H1 (cell line): ENCODE data around the gene C6orf52. TPM values are rescaled to one million over a fixed set of nuclear protein-coding genes. Genes with fewer than 3 reads are reported as not detected.

ENCODE experiments used
- CTCF ChIA-PET: fragments of 300-600 bp; sonication (Branson Sonifier 250); formaldehyde crosslinking; loops from one replicate; lab custom pipeline; 2021; ENCODE audit not compliant: partially characterized antibody; lab: Charles Lee
- POLR2A ChIA-PET: fragments of 300-600 bp; sonication (Branson Sonifier 250); formaldehyde crosslinking; loops from one replicate; lab custom pipeline; 2021; ENCODE audit warnings: inconsistent platforms; ENCODE audit not compliant: partially characterized antibody; lab: Charles Lee
- DNase-seq, 2 experiments: peaks; one replicate each; pipeline versions ENCODE4 v3.0.0 to v3.0.0-alpha.2; 2010 to 2022; ENCODE audit warnings: low spot score in 2 of 2, low read depth in 1 of 2, mixed read lengths in 1 of 2
- FAIRE-seq: peaks from 2 replicates; lab custom pipeline; 2011; peaks lifted over from hg19 to GRCh38; lab: Jason Lieb, UNC
- H2AFZ ChIP-seq: 2 replicates; pipeline ENCODE4 v1.8.1; 2012; ENCODE audit warnings: low read length, inconsistent platforms
- H2AK5ac ChIP-seq: 2 replicates; pipeline ENCODE4 v1.6.1; 2013; ENCODE audit warnings: low read depth, low read length
- H2BK120ac ChIP-seq: replicated peaks from 2 replicates; pipeline ENCODE3; 2013; ENCODE audit warnings: low read depth, low read length, inconsistent platforms
- H2BK12ac ChIP-seq: 2 replicates; pipeline ENCODE4 v1.6.1; 2013; ENCODE audit warnings: low read depth, low read length
- H2BK15ac ChIP-seq: 2 replicates; pipeline ENCODE4 v1.6.1; 2013; ENCODE audit warnings: low read length
- H2BK20ac ChIP-seq: 2 replicates; pipeline ENCODE4 v1.6.1; 2013; ENCODE audit warnings: low read length
- H2BK5ac ChIP-seq: 2 replicates; pipeline ENCODE4 v1.6.1; 2013; ENCODE audit warnings: low read depth, low read length
- H3K14ac ChIP-seq: 2 replicates; pipeline ENCODE4 v1.6.1; 2013; ENCODE audit warnings: inconsistent platforms; ENCODE audit not compliant: insufficient read length
- H3K18ac ChIP-seq: 2 replicates; pipeline ENCODE4 v1.6.1; 2013; ENCODE audit warnings: low read length; ENCODE audit errors: extremely low read depth
- H3K23ac ChIP-seq: 2 replicates; pipeline ENCODE4 v1.6.1; 2013; ENCODE audit warnings: inconsistent platforms; ENCODE audit not compliant: insufficient read length
- H3K23me2 ChIP-seq: 2 replicates; pipeline ENCODE4 v1.6.1; 2013; ENCODE audit warnings: low read depth, low read length
- H3K27ac ChIP-seq: 2 replicates; pipeline ENCODE4 v1.6.1; 2011; ENCODE audit warnings: low read depth, low read length, inconsistent platforms
- H3K27me3 ChIP-seq, 4 experiments: replicated peaks in 1 of 4; 1 replicate in 1 of 4; 2 replicates in 3 of 4; pipeline versions ENCODE4 v1.6.1 to v1.8.1; 2011 to 2013; ENCODE audit warnings: low read length in 3 of 4, mild to moderate bottlenecking in 3 of 4, inconsistent platforms in 2 of 4, mixed read lengths in 2 of 4, moderate library complexity in 1 of 4; ENCODE audit not compliant: control insufficient read depth in 3 of 4, insufficient read depth in 3 of 4; ENCODE audit errors: extremely low read depth in 1 of 4
- H3K36me3 ChIP-seq, 4 experiments: 2 replicates each; pipeline versions ENCODE4 v1.6.1 to v1.8.1; 2011 to 2013; ENCODE audit warnings: mild to moderate bottlenecking in 4 of 4, low read length in 3 of 4, moderate library complexity in 2 of 4, control low read depth in 1 of 4, inconsistent platforms in 1 of 4; ENCODE audit not compliant: insufficient read depth in 4 of 4, control insufficient read depth in 2 of 4
- H3K4ac ChIP-seq: replicated peaks from 2 replicates; pipeline ENCODE3; 2013; ENCODE audit warnings: low read length, low read depth, mixed read lengths, inconsistent platforms; ENCODE audit not compliant: insufficient read length
- H3K4me1 ChIP-seq, 4 experiments: replicated peaks in 1 of 4; 1 replicate in 1 of 4; 2 replicates in 3 of 4; pipeline versions ENCODE4 v1.6.1 to v1.8.1; 2011 to 2013; ENCODE audit warnings: low read length in 3 of 4, inconsistent platforms in 2 of 4, mixed read lengths in 1 of 4; ENCODE audit not compliant: insufficient read depth in 4 of 4, control insufficient read depth in 3 of 4
- H3K4me2 ChIP-seq, 2 experiments: 2 replicates each; pipeline versions ENCODE4 v1.6.1 to v1.8.1; 2011 to 2013; ENCODE audit warnings: low read depth in 2 of 2, low read length in 2 of 2, control low read depth in 1 of 2, inconsistent platforms in 1 of 2, mild to moderate bottlenecking in 1 of 2; ENCODE audit not compliant: insufficient read depth in 1 of 2
- H3K4me3 ChIP-seq, 4 experiments: fragments of 200-600, 300-600 bp in 1 of 4; sonication (generic), shearing (Covaris generic), sonication (Bioruptor Twin) in 1 of 4; 2 replicates each; pipeline versions ENCODE4 v1.5.1 to v1.8.1; 2011 to 2016; ENCODE audit warnings: low read length in 4 of 4, low read depth in 3 of 4, control low read depth in 2 of 4, inconsistent platforms in 2 of 4, mild to moderate bottlenecking in 2 of 4, mixed read lengths in 1 of 4, moderate library complexity in 1 of 4; ENCODE audit not compliant: insufficient read depth in 2 of 4; ENCODE audit errors: extremely low read depth in 1 of 4
- H3K56ac ChIP-seq: replicated peaks from 2 replicates; pipeline ENCODE3; 2013; ENCODE audit warnings: low read depth, mild to moderate bottlenecking, mixed read lengths, low read length, inconsistent platforms; ENCODE audit not compliant: insufficient read length
- H3K79me1 ChIP-seq: 2 replicates; pipeline ENCODE4 v1.6.1; 2013; ENCODE audit warnings: low read depth, low read length, control low read depth
- H3K79me2 ChIP-seq, 2 experiments: 2 replicates each; pipeline versions ENCODE4 v1.6.1 to v1.8.1; 2012 to 2013; ENCODE audit warnings: low read length in 2 of 2, mild to moderate bottlenecking in 2 of 2, inconsistent platforms in 1 of 2; ENCODE audit not compliant: insufficient read depth in 2 of 2, control insufficient read depth in 1 of 2
- H3K9ac ChIP-seq, 4 experiments: replicated peaks in 1 of 4; 1 replicate in 1 of 4; 2 replicates in 3 of 4; pipeline versions ENCODE4 v1.6.1 to v1.8.1; 2011 to 2013; ENCODE audit warnings: low read depth in 3 of 4, low read length in 3 of 4, control low read depth in 2 of 4, mild to moderate bottlenecking in 2 of 4, moderate library complexity in 2 of 4, inconsistent platforms in 1 of 4; ENCODE audit errors: extremely low read depth in 1 of 4
- H3K9me3 ChIP-seq, 2 experiments: 2 replicates each; pipeline versions ENCODE4 v1.6.1 to v1.8.1; 2012 to 2013; ENCODE audit warnings: mild to moderate bottlenecking in 2 of 2, moderate library complexity in 2 of 2, control low read depth in 1 of 2, inconsistent platforms in 1 of 2, low read depth in 1 of 2, low read length in 1 of 2, mixed read lengths in 1 of 2; ENCODE audit not compliant: insufficient read depth in 2 of 2
- H4K20me1 ChIP-seq, 2 experiments: replicated peaks in 1 of 2; 2 replicates each; pipeline versions ENCODE3 to v1.8.1; 2011 to 2013; ENCODE audit warnings: inconsistent platforms in 2 of 2, low read length in 2 of 2, mild to moderate bottlenecking in 1 of 2; ENCODE audit not compliant: insufficient read depth in 2 of 2, control insufficient read depth in 1 of 2
- H4K5ac ChIP-seq: 2 replicates; pipeline ENCODE4 v1.6.1; 2013; ENCODE audit warnings: low read length, low read depth, mixed read lengths, inconsistent platforms; ENCODE audit not compliant: insufficient read length
- H4K8ac ChIP-seq: 2 replicates; pipeline ENCODE4 v1.8.0; 2013; ENCODE audit warnings: mild to moderate bottlenecking, moderate library complexity, low read length, inconsistent platforms; ENCODE audit not compliant: insufficient read depth; ENCODE audit errors: extremely low read depth
- H4K91ac ChIP-seq: replicated peaks from 2 replicates; pipeline ENCODE3; 2013; ENCODE audit warnings: low read length, mixed read lengths, inconsistent platforms; ENCODE audit not compliant: insufficient read length
- BRCA1 ChIP-seq: IDR thresholded peaks from 2 replicates; pipeline ENCODE4 v1.6.1; 2012; ENCODE audit warnings: low read depth, low read length, improper control_type of control experiment
- CBX8 ChIP-seq: fragments of 300-800, 300-1000 bp; sonication (generic); IDR thresholded peaks from 2 replicates; pipeline ENCODE4 v1.7.1; 2016; ENCODE audit warnings: low read depth, low read length, borderline replicate concordance
- KDM4A ChIP-seq: IDR thresholded peaks from one replicate; pipeline ENCODE4 v1.7.1; 2012; ENCODE audit warnings: low read depth, mild to moderate bottlenecking, moderate library complexity, low read length, inconsistent platforms; ENCODE audit not compliant: severe bottlenecking
- KDM5A ChIP-seq: fragments of 200-600 bp; IDR thresholded peaks from 2 replicates; pipeline ENCODE4 v1.7.1; 2012; ENCODE audit warnings: mild to moderate bottlenecking, low read length, inconsistent platforms, mixed read lengths
- SAP30 ChIP-seq: fragments of 300-600 bp; sonication (generic); IDR thresholded peaks from 2 replicates; pipeline ENCODE4 v1.7.1; 2012; ENCODE audit warnings: low read length, moderate library complexity, mild to moderate bottlenecking, inconsistent platforms; ENCODE audit not compliant: insufficient read depth, insufficient replicate concordance
- TEAD4 ChIP-seq: IDR thresholded peaks from 2 replicates; pipeline ENCODE4 v1.6.1; 2012; ENCODE audit warnings: low read depth, low read length, inconsistent platforms, mixed read lengths
- WGBS, 2 experiments: shearing (Covaris generic) in 1 of 2; methylation state at CpG; one replicate each; pipeline versions ENCODE4 v1.1.6 to v1.1.7; 2013 to 2015; ENCODE audit warnings: low lambda C conversion rate in 2 of 2, mixed read lengths in 2 of 2, inconsistent platforms in 1 of 2, low coverage in 1 of 2, missing lambda C conversion rate in 1 of 2; ENCODE audit not compliant: insufficient replicate concordance in 2 of 2, insufficient coverage in 1 of 2, insufficient read length in 1 of 2; ENCODE audit errors: extremely low coverage in 1 of 2, missing lambda C conversion rate in 1 of 2; 5-methylcytosine and 5-hydroxymethylcytosine counted together
- polyA plus RNA-seq, 7 experiments: library from polyadenylated mRNA; depleted of rRNA in 3 of 7; stranded (reverse) in 5 of 7; unstranded in 2 of 7; fragments of >200 nt in 5 of 7; fragments of 200-250 nt in 2 of 7; gene quantifications; 1 replicate in 5 of 7; 2 replicates in 1 of 7; 4 replicates in 1 of 7; pipeline versions ENCODE4 v1.2.1 to v1.2.3, GENCODE V29; 2011 to 2013; ENCODE audit warnings: missing spikeins in 2 of 7, mixed read lengths in 2 of 7
- total RNA-seq: library from RNA; stranded (reverse); fragmentation: NEBNext Ultra II Directional; extraction: Animal tissue kit (Norgen Biotek cat#: 25700); gene quantifications from 2 replicates; pipeline ENCODE4 v1.2.1, GENCODE V29; 2021
- TF ChIP-seq, protein P1 (sequence below), 3 experiments: IDR thresholded peaks; 1 replicate in 2 of 3; 2 replicates in 1 of 3; pipeline versions ENCODE4 v1.5.1 to v1.6.1; 2011; ENCODE audit warnings: low read length in 3 of 3, mild to moderate bottlenecking in 3 of 3, inconsistent platforms in 2 of 3, low read depth in 1 of 3, moderate library complexity in 1 of 3; ENCODE audit not compliant: insufficient read depth in 1 of 3; ENCODE audit errors: control extremely low read depth in 1 of 3
- TF ChIP-seq, protein P2 (sequence below): IDR thresholded peaks from 2 replicates; pipeline ENCODE4 v1.6.1; 2011; ENCODE audit warnings: low read depth, mild to moderate bottlenecking, low read length; ENCODE audit not compliant: insufficient read depth

Gene C6orf52
- total and polyA plus RNA-seq, 2 of the 8 experiments (the other 6 are each of a cell fraction or from before 2014, with no cell fraction given) = 1.5 to 3.1 TPM

DNA sequence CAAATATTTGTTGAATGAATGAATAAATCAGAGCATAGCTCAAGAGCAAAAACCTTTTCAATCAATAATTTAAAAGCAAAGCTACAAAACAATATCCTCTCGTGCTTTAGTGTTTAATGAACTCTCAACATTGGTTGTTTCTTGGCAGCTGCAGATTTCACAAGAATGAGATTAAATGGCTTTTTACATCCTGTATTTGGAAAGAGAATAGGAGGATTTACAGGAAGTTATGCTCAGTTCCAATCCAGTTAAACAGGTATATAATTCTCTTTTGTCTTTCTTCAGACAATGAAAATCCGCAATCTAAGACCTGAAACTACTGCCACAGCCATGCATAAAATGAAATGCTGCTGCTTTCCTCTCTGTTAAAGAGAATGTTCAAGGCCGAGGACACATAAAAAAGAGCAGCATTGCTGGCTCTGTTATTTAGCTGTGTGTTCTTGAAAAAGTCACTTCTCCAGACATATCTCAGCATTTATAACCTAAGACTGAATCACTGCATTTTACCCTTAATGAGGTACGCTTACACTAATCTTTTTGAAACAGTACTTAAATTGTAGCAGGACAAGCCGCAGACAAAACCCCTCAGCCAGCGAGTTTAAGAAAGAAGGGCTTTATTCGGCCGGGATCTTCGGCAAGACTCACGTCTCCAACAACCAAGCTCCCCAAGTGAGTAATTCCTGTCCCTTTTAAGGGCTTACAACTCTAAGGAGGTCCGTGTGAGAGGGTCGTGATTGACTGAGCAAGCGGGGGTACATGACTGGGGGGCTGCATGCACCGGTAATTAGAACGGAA, 3.6 kb downstream of the C6orf52 start:
- FAIRE-seq = no peak
- DNase-seq = no peak
- H2AK5ac ChIP-seq = no peak overlapping the region
- H2BK120ac ChIP-seq = no peak overlapping the region
- H2BK12ac ChIP-seq = no peak overlapping the region
- H2BK5ac ChIP-seq = no peak overlapping the region
- no peak overlapping the region for H3K9ac ChIP-seq
- no peaks in the 10 kb centered on the region for H4K20me1 ChIP-seq
- peaks cover 6% of the 10 kb centered on the region; the same call in 1 of the 2 replicates for H3K23me2 ChIP-seq
- no peak overlapping the region for H3K4ac ChIP-seq
- no peaks in the 10 kb centered on the region for H3K9me3 ChIP-seq
- no peak overlapping the region for H2BK15ac ChIP-seq
- 81% methylated on average over 15 of the region's 15 CpGs; no CpG with 5 or more reads in 1 of the 2 experiments for WGBS, 2 experiments
- POLR2A ChIA-PET = interaction anchor here (0.9 to 1.2 kb wide), 3 partner anchors 29 to 92 kb away, joined by 3 read pairs; no protein-coding TSS in a partner anchor
- H3K79me2 ChIP-seq = peaks cover 12 to 27% of the 10 kb centered on the region in 2 experiments
- no peak overlapping the region for H3K56ac ChIP-seq
- no peak overlapping the region for H4K5ac ChIP-seq
- H3K4me2 ChIP-seq = no peak overlapping the region
- H3K79me1 ChIP-seq = peaks cover 2% of the 10 kb centered on the region; the same call in 1 of the 2 replicates
- no peak overlapping the region for H4K91ac ChIP-seq
- H3K18ac ChIP-seq = no peak overlapping the region
- no peak overlapping the region for H3K14ac ChIP-seq
- H3K27ac ChIP-seq = no peak overlapping the region
- CTCF ChIA-PET = interaction anchor here (0.6 to 1.5 kb wide), 7 partner anchors 10 to 212 kb away, joined by 3 to 5 read pairs (median 4); no protein-coding TSS in a partner anchor
- no peak overlapping the region for H2BK20ac ChIP-seq
- H3K23ac ChIP-seq = no peak overlapping the region
- H3K36me3 ChIP-seq = no peaks in the 10 kb centered on the region
- peaks cover 0 to 11% (median 0%) of the 10 kb centered on the region in 4 experiments; a peak in 2 of 7 replicates for H3K4me1 ChIP-seq
- H3K4me3 ChIP-seq = no peak overlapping the region
- no peak overlapping the region for H4K8ac ChIP-seq
- H2AFZ ChIP-seq = no peak overlapping the region
- no peaks in the 10 kb centered on the region for H3K27me3 ChIP-seq
- no peak for TF ChIP-seq KDM5A
- TF ChIP-seq, protein P1, sequence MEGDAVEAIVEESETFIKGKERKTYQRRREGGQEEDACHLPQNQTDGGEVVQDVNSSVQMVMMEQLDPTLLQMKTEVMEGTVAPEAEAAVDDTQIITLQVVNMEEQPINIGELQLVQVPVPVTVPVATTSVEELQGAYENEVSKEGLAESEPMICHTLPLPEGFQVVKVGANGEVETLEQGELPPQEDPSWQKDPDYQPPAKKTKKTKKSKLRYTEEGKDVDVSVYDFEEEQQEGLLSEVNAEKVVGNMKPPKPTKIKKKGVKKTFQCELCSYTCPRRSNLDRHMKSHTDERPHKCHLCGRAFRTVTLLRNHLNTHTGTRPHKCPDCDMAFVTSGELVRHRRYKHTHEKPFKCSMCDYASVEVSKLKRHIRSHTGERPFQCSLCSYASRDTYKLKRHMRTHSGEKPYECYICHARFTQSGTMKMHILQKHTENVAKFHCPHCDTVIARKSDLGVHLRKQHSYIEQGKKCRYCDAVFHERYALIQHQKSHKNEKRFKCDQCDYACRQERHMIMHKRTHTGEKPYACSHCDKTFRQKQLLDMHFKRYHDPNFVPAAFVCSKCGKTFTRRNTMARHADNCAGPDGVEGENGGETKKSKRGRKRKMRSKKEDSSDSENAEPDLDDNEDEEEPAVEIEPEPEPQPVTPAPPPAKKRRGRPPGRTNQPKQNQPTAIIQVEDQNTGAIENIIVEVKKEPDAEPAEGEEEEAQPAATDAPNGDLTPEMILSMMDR (IDR thresholded peaks at IDR 0.05; ENCODE audit: control extremely low read depth in 1 of 3, insufficient read depth in 1 of 3, low read depth in 1 of 3, low read length in 3 of 3) = no peak
- no peak for TF ChIP-seq BRCA1
- TF ChIP-seq CBX8 = no peak
- TF ChIP-seq, protein P2, sequence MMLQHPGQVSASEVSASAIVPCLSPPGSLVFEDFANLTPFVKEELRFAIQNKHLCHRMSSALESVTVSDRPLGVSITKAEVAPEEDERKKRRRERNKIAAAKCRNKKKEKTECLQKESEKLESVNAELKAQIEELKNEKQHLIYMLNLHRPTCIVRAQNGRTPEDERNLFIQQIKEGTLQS = no peak
- TF ChIP-seq KDM4A = no peak
- TF ChIP-seq TEAD4 = no peak
- TF ChIP-seq SAP30 = no peak
